Measurements from ENCODE around the gene RGS19. TPM values are rescaled to one million over a fixed set of nuclear protein-coding genes. Genes with fewer than 3 reads are reported as not detected.
A peak's percentile ranks its signal among the peaks of the same experiment; 100 is the strongest.

The RGS19 gene
- polyA plus RNA-seq, 1 of the 3 experiments (the other 2 are of a cell fraction), result 20.5 TPM

GRCh38 chr20:64065974-64066343 lies 13.4 kb downstream of the RGS19 start:
- H3K27ac ChIP-seq (ENCODE audit: low read depth in 2 of 2, low read length in 1 of 2), result no peak overlapping the region
- H3K27me3 ChIP-seq (ENCODE audit: insufficient read depth), result no peaks in the 10 kb centered on the region
- H3K4me1 ChIP-seq (ENCODE audit: control insufficient read depth in 1 of 2, insufficient read depth in 2 of 2, low read depth in 1 of 2, low read length in 1 of 2), result peaks cover 14 to 21% of the 10 kb centered on the region in 2 experiments; a peak in 2 of 4 replicates
- no peaks in the 10 kb centered on the region for H3K9me3 ChIP-seq
- H3F3A ChIP-seq (replicated peaks; ENCODE audit: insufficient read depth), result peaks cover 4% of the 10 kb centered on the region
- H4K20me1 ChIP-seq (ENCODE audit: insufficient read depth), result no peaks in the 10 kb centered on the region
- no peaks in the 10 kb centered on the region for H3K9me2 ChIP-seq
- no peak overlapping the region for H3K4me3 ChIP-seq (ENCODE audit: low read depth in 2 of 2, low read length in 1 of 2)
- no peak for DNase-seq
- TF ChIP-seq IRF3 (IDR thresholded peaks at IDR 0.05; ENCODE audit: low read depth, low read length), result no peak
- no peak for TF ChIP-seq SMC3 (IDR thresholded peaks at IDR 0.05; ENCODE audit: low read depth, low read length)
- no peak for TF ChIP-seq USF2 (IDR thresholded peaks at IDR 0.05; ENCODE audit: borderline replicate concordance, low read depth, low read length)
- peaks cover 15% of the 10 kb centered on the region; the same call in 1 of the 2 replicates for H3K79me2 ChIP-seq (ENCODE audit: insufficient read depth)
- ChIA-PET POLR2A (no interaction called here), CTCF (interaction anchor here (2.0 to 2.3 kb wide), 2 partner anchors 28 to 55 kb away, joined by 12 read pairs; no protein-coding TSS in a partner anchor)
- H2AFZ ChIP-seq (ENCODE audit: low read depth), result no peak overlapping the region
- H3K36me3 ChIP-seq (replicated peaks in 1 of 2; ENCODE audit: control insufficient read depth in 1 of 2, insufficient read depth in 2 of 2, low read length in 1 of 2), result no peaks in the 10 kb centered on the region
- no peak overlapping the region for H3K9ac ChIP-seq
- WGBS (ENCODE audit: low lambda C conversion rate), result no CpG with 5 or more reads among the region's 5 CpGs
- H3K4me2 ChIP-seq, result no peak overlapping the region

GRCh38 chr20:64065062-64065973 lies 14.0 kb downstream of the RGS19 start:
- peaks cover 15% of the 10 kb centered on the region; the same call in 1 of the 2 replicates for H3K79me2 ChIP-seq (ENCODE audit: insufficient read depth)
- WGBS (ENCODE audit: low lambda C conversion rate), result 85% methylated on average over 20 of the region's 27 CpGs
- no peak overlapping the region for H3K4me3 ChIP-seq (ENCODE audit: low read depth in 2 of 2, low read length in 1 of 2)
- no peak overlapping the region for H2AFZ ChIP-seq (ENCODE audit: low read depth)
- no peak overlapping the region for H3K9ac ChIP-seq
- TF ChIP-seq POLR2AphosphoS5 (IDR thresholded peaks at IDR 0.05; ENCODE audit: low read depth, low read length), result no peak
- TF ChIP-seq, protein P1, sequence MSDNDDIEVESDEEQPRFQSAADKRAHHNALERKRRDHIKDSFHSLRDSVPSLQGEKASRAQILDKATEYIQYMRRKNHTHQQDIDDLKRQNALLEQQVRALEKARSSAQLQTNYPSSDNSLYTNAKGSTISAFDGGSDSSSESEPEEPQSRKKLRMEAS (IDR thresholded peaks at IDR 0.05; ENCODE audit: low read depth), result no peak
- TF ChIP-seq, protein P2, sequence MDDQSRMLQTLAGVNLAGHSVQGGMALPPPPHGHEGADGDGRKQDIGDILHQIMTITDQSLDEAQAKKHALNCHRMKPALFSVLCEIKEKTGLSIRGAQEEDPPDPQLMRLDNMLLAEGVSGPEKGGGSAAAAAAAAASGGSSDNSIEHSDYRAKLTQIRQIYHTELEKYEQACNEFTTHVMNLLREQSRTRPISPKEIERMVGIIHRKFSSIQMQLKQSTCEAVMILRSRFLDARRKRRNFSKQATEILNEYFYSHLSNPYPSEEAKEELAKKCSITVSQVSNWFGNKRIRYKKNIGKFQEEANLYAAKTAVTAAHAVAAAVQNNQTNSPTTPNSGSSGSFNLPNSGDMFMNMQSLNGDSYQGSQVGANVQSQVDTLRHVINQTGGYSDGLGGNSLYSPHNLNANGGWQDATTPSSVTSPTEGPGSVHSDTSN (IDR thresholded peaks at IDR 0.05), result no peak
- TF ChIP-seq MEF2A (IDR thresholded peaks at IDR 0.05; ENCODE audit: borderline replicate concordance, low read depth), result no peak
- H3K36me3 ChIP-seq (replicated peaks in 1 of 2; ENCODE audit: control insufficient read depth in 1 of 2, insufficient read depth in 2 of 2, low read length in 1 of 2), result no peaks in the 10 kb centered on the region
- no peak for DNase-seq
- H3F3A ChIP-seq (replicated peaks; ENCODE audit: insufficient read depth), result peaks cover 4% of the 10 kb centered on the region
- no peaks in the 10 kb centered on the region for H3K9me2 ChIP-seq
- peak overlapping the region; percentile 96; the same call in 1 of the 2 replicates for H3K4me2 ChIP-seq
- H4K20me1 ChIP-seq (ENCODE audit: insufficient read depth), result no peaks in the 10 kb centered on the region
- POLR2A ChIA-PET, result no interaction called here
- CTCF ChIA-PET, result interaction anchor here (1.2 to 2.3 kb wide), 2 partner anchors 16 to 27 kb away, joined by 3 to 12 read pairs; no protein-coding TSS in a partner anchor
- H3K27ac ChIP-seq (ENCODE audit: low read depth in 2 of 2, low read length in 1 of 2), result no peak overlapping the region
- peaks cover 14 to 21% of the 10 kb centered on the region in 2 experiments; a peak in 2 of 4 replicates for H3K4me1 ChIP-seq (ENCODE audit: control insufficient read depth in 1 of 2, insufficient read depth in 2 of 2, low read depth in 1 of 2, low read length in 1 of 2)
- H3K9me3 ChIP-seq, result no peaks in the 10 kb centered on the region
- H3K27me3 ChIP-seq (ENCODE audit: insufficient read depth), result no peaks in the 10 kb centered on the region

All from SK-N-SH (cell line).